H1 (cell line): Measurements from ENCODE around the gene ZNF813. TPM values are rescaled to one million over a fixed set of nuclear protein-coding genes. Genes with fewer than 3 reads are reported as not detected.

Experiments
- FOSL1 ChIP-seq: IDR thresholded peaks from 2 replicates; pipeline ENCODE4 v1.6.1; 2011; ENCODE audit warnings: mild to moderate bottlenecking, low read depth, low read length, moderate library complexity; ENCODE audit not compliant: insufficient read depth
- NRF1 ChIP-seq: IDR thresholded peaks from 2 replicates; pipeline ENCODE4 v1.6.1; 2011; ENCODE audit warnings: mild to moderate bottlenecking, low read depth, low read length, improper control_type of control experiment
- POU5F1 ChIP-seq: IDR thresholded peaks from 2 replicates; pipeline ENCODE4 v1.6.1; 2011; ENCODE audit warnings: low read depth, mild to moderate bottlenecking, low read length, moderate library complexity
- SP2 ChIP-seq: IDR thresholded peaks from 2 replicates; pipeline ENCODE4 v1.6.1; 2012; ENCODE audit warnings: mild to moderate bottlenecking, low read length, inconsistent platforms
- SP4 ChIP-seq: IDR thresholded peaks from 2 replicates; pipeline ENCODE4 v1.6.1; 2012; ENCODE audit warnings: low read length, inconsistent platforms
- polyA plus RNA-seq, 7 experiments: library from polyadenylated mRNA; depleted of rRNA in 3 of 7; stranded (reverse) in 5 of 7; unstranded in 2 of 7; fragments of >200 nt in 5 of 7; fragments of 200-250 nt in 2 of 7; gene quantifications; 1 replicate in 5 of 7; 2 replicates in 1 of 7; 4 replicates in 1 of 7; pipeline versions ENCODE4 v1.2.1 to v1.2.3, GENCODE V29; 2011 to 2013; ENCODE audit warnings: missing spikeins in 2 of 7, mixed read lengths in 2 of 7
- total RNA-seq: library from RNA; stranded (reverse); fragmentation: NEBNext Ultra II Directional; extraction: Animal tissue kit (Norgen Biotek cat#: 25700); gene quantifications from 2 replicates; pipeline ENCODE4 v1.2.1, GENCODE V29; 2021

Gene ZNF813
- total and polyA plus RNA-seq, 2 of the 8 experiments (the other 6 are each of a cell fraction or from before 2014, with no cell fraction given): 2.9 to 22.1 TPM

GRCh38 chr19:53431399-53432087, 36.0 kb upstream of the ZNF813 start, which contains the start of gene ZNF761 (continued):
- TF ChIP-seq SP2: no peak
- peak; percentile 32; the same call in 1 of the 2 replicates for TF ChIP-seq NRF1
- TF ChIP-seq POU5F1: no peak
- no peak for TF ChIP-seq FOSL1
- TF ChIP-seq SP4: 0 out of 2 replicates have a peak, but pooled peaks have one; percentile 66
